ENCODE data around the gene MRGPRX3. TPM values are rescaled to one million over a fixed set of nuclear protein-coding genes. Genes with fewer than 3 reads are reported as not detected.

The MRGPRX3 gene
- total RNA-seq, 4 donors from 2014 or later, result not detected

- H3K9me3 ChIP-seq, result no peaks in the 10 kb centered on the region
- TF ChIP-seq POLR2A (IDR thresholded peaks at IDR 0.05), result no peak
- TF ChIP-seq POLR2AphosphoS5 (IDR thresholded peaks at IDR 0.05), result no peak
- TF ChIP-seq EP300 (IDR thresholded peaks at IDR 0.05), result no peak
- no peak for TF ChIP-seq CTCF (IDR thresholded peaks at IDR 0.05)
- no peak overlapping the region for H3K4me3 ChIP-seq
- 95% methylated on average over 2 of the region's 2 CpGs for WGBS
- H3K27ac ChIP-seq, result no peak overlapping the region
- no peaks in the 10 kb centered on the region for H3K27me3 ChIP-seq
- H3K36me3 ChIP-seq, result no peaks in the 10 kb centered on the region
- H3K4me1 ChIP-seq, result no peaks in the 10 kb centered on the region
- no peak for DNase-seq (ENCODE audit: low spot score in 2 of 2)
Measured at GRCh38 chr11:18140145-18140544, 7.8 kb downstream of the MRGPRX3 start.

- 61% methylated on average over 5 of the region's 5 CpGs for WGBS
- Histone ChIP-seq H3K36me3 (no peaks in the 10 kb centered on the region), H3K9me3 (no peaks in the 10 kb centered on the region), H3K27ac (no peak overlapping the region), H3K27me3 (no peaks in the 10 kb centered on the region), H3K4me1 (no peaks in the 10 kb centered on the region), H3K4me3 (no peak overlapping the region)
- TF ChIP-seq POLR2AphosphoS5 (IDR thresholded peaks at IDR 0.05) (no peak), EP300 (IDR thresholded peaks at IDR 0.05) (no peak), POLR2A (IDR thresholded peaks at IDR 0.05) (no peak), CTCF (IDR thresholded peaks at IDR 0.05) (no peak)
- DNase-seq (ENCODE audit: low spot score in 2 of 2), result no peak
Measured at GRCh38 chr11:18144243-18144642, 11.9 kb downstream of the MRGPRX3 start.

- no peaks in the 10 kb centered on the region for H3K36me3 ChIP-seq
- no peaks in the 10 kb centered on the region for H3K9me3 ChIP-seq
- H3K4me1 ChIP-seq, result no peaks in the 10 kb centered on the region
- H3K4me3 ChIP-seq, result no peak overlapping the region
- no peaks in the 10 kb centered on the region for H3K27me3 ChIP-seq
- no peak for DNase-seq (ENCODE audit: low spot score in 2 of 2)
- H3K27ac ChIP-seq, result no peak overlapping the region
- TF ChIP-seq EP300 (IDR thresholded peaks at IDR 0.05), result no peak
- TF ChIP-seq POLR2AphosphoS5 (IDR thresholded peaks at IDR 0.05), result no peak
- TF ChIP-seq CTCF (IDR thresholded peaks at IDR 0.05), result no peak
- no peak for TF ChIP-seq POLR2A (IDR thresholded peaks at IDR 0.05)
- 41% methylated on average over 2 of the region's 2 CpGs for WGBS
Measured at GRCh38 chr11:18145025-18145424, 12.7 kb downstream of the MRGPRX3 start.

GRCh38 chr11:18145837-18146236, 13.5 kb downstream of the MRGPRX3 start:
- Histone ChIP-seq H3K9me3 (no peaks in the 10 kb centered on the region), H3K27ac (no peak overlapping the region), H3K27me3 (no peaks in the 10 kb centered on the region), H3K4me1 (no peaks in the 10 kb centered on the region), H3K4me3 (no peak overlapping the region), H3K36me3 (no peaks in the 10 kb centered on the region)
- no peak for DNase-seq (ENCODE audit: low spot score in 2 of 2)
- 63% methylated on average over 3 of the region's 3 CpGs for WGBS
- TF ChIP-seq EP300 (IDR thresholded peaks at IDR 0.05) (no peak), CTCF (IDR thresholded peaks at IDR 0.05) (no peak), POLR2AphosphoS5 (IDR thresholded peaks at IDR 0.05) (no peak), POLR2A (IDR thresholded peaks at IDR 0.05) (no peak)

GRCh38 chr11:18151581-18151980, 19.2 kb downstream of the MRGPRX3 start:
- H3K36me3 ChIP-seq, result no peaks in the 10 kb centered on the region
- WGBS, result 95% methylated on average over 3 of the region's 3 CpGs
- H3K4me1 ChIP-seq, result no peaks in the 10 kb centered on the region
- H3K9me3 ChIP-seq, result no peaks in the 10 kb centered on the region
- DNase-seq (ENCODE audit: low spot score in 2 of 2), result no peak
- H3K4me3 ChIP-seq, result no peak overlapping the region
- no peak overlapping the region for H3K27ac ChIP-seq
- TF ChIP-seq EP300 (IDR thresholded peaks at IDR 0.05), result no peak
- TF ChIP-seq POLR2A (IDR thresholded peaks at IDR 0.05), result no peak
- no peak for TF ChIP-seq CTCF (IDR thresholded peaks at IDR 0.05)
- no peak for TF ChIP-seq POLR2AphosphoS5 (IDR thresholded peaks at IDR 0.05)
- H3K27me3 ChIP-seq, result no peaks in the 10 kb centered on the region

Measured in suprapubic skin (tissue), 4 donors.